Stimulated activated CD4-positive, alpha-beta T cell treated with anti-CD3 and anti-CD28 coated beads, Interleukin-12 subunit alpha, Interleukin-12 subunit beta, amount 100 ng/mL, for 48 hours (primary cell): ENCODE results near the gene HNRNPA1L2.
"Not testable (repeated sequence)": the region's sequence is repeated elsewhere in the genome, so short reads cannot be mapped to it uniquely, and the experiment has no call there.

Experiments used
- DNase-seq, 3 donors: peaks; one replicate each; pipeline ENCODE4 v3.0.0-alpha.2; 2020; ENCODE audit warnings: low read depth in 2 of 3, low spot score in 1 of 3

The HNRNPA1L2 gene

GRCh38 chr13:52642131-52642530, at the start of gene HNRNPA1L2:
HNRNPA1L2 (plus strand) TSS chr13:52642431; CDS start chr13:52642493, 62 bp downstream.
- DNase-seq, result no peak

- DNase-seq, result not testable (repeated sequence)
Observed at GRCh38 chr13:52593175-52593574, 49.1 kb upstream of the HNRNPA1L2 start.

GRCh38 chr13:52593812-52594211, 48.4 kb upstream of the HNRNPA1L2 start:
- not testable (repeated sequence) for DNase-seq

- not testable (repeated sequence) for DNase-seq
Observed at GRCh38 chr13:52594295-52594694, 47.9 kb upstream of the HNRNPA1L2 start.

GRCh38 chr13:52597676-52598075, 44.6 kb upstream of the HNRNPA1L2 start:
- no peak for DNase-seq

- DNase-seq, result no peak
Observed at GRCh38 chr13:52599037-52599847, 43.0 kb upstream of the HNRNPA1L2 start.

- no peak for DNase-seq
Observed at GRCh38 chr13:52599848-52600603, 42.2 kb upstream of the HNRNPA1L2 start.

- DNase-seq, result no peak
Observed at GRCh38 chr13:52600666-52601065, 41.6 kb upstream of the HNRNPA1L2 start.

GRCh38 chr13:52603316-52603715, 38.9 kb upstream of the HNRNPA1L2 start:
- DNase-seq, result not testable (repeated sequence)

- DNase-seq, result not testable (repeated sequence)
Observed at GRCh38 chr13:52606126-52606525, 36.1 kb upstream of the HNRNPA1L2 start.

- not testable (repeated sequence) for DNase-seq
Observed at GRCh38 chr13:52606795-52607194, 35.4 kb upstream of the HNRNPA1L2 start.

GRCh38 chr13:52608184-52608583, 34.0 kb upstream of the HNRNPA1L2 start:
- DNase-seq, result not testable (repeated sequence)

GRCh38 chr13:52609013-52609606, 33.1 kb upstream of the HNRNPA1L2 start:
- DNase-seq, result not testable (repeated sequence)

GRCh38 chr13:52610158-52610557, 32.1 kb upstream of the HNRNPA1L2 start:
- not testable (repeated sequence) for DNase-seq

GRCh38 chr13:52615134-52615801, 27.0 kb upstream of the HNRNPA1L2 start:
- no peak for DNase-seq

GRCh38 chr13:52615812-52616211, 26.4 kb upstream of the HNRNPA1L2 start:
- no peak for DNase-seq

- peak; percentile 78 to 85 (median 82) for DNase-seq
Observed at GRCh38 chr13:52617070-52618060, 24.9 kb upstream of the HNRNPA1L2 start.

GRCh38 chr13:52631083-52631690, 11.0 kb upstream of the HNRNPA1L2 start:
- not testable (repeated sequence) for DNase-seq

- no peak for DNase-seq
Observed at GRCh38 chr13:52638666-52639328, 3.4 kb upstream of the HNRNPA1L2 start.
